ENCODE data around the gene VPS8.

VPS8 gene

DNA sequence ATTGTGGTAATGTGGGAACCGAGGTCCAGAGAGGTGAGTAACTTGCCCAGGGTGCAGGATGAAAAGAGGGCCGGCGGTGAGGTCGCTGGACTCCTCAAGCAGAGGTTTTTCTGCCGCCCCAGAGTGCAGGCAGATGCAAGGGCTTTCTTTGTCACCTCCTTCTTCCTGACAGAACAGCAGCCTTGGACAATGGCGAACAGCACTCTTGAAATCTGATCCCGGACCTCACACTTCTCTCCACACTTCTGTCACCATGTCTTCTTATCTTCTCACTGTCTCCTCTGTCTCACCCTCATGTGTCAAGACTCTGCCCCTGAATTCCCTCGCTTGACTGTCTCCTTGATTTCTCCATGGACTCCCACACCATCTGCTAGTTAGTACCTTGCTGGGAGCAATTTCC, 15.4 kb upstream of the VPS8 start:
- DNase-seq (ENCODE audit: low read depth) = no peak
- TF ChIP-seq CTCF (IDR thresholded peaks at IDR 0.05; ENCODE audit: control insufficient read depth, extremely low read depth, insufficient read depth) = no peak
- no peak overlapping the region for H3K4me3 ChIP-seq (ENCODE audit: low read depth, low read length)

- no peak for TF ChIP-seq CTCF (IDR thresholded peaks at IDR 0.05; ENCODE audit: control insufficient read depth, extremely low read depth, insufficient read depth)
- H3K4me3 ChIP-seq (ENCODE audit: low read depth, low read length) = no peak overlapping the region
- no peak for DNase-seq (ENCODE audit: low read depth)
Measured at GRCh38 chr3:184796954-184797353, 15.0 kb upstream of the VPS8 start.

DNA sequence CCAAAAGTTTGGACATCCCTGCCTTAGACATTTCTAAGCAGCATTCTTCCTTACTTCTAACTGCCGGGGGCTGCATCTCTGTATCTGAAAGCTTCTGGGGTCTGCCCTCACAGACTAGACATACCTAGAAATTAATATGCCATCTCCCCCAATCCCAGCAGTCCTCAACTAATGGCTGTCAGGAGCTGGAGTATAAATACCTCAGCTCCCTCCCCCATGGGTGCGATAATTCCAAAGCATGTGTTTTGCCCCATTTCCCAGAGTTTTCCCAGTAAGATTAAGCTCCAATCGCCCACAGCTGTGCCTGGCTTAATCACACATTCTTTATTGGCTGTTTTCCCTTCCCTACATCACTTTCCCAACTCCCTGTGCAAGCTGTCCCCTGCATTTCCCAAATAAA, 13.8 kb upstream of the VPS8 start:
- DNase-seq (ENCODE audit: low read depth) = no peak
- no peak overlapping the region for H3K4me3 ChIP-seq (ENCODE audit: low read depth, low read length)
- no peak for TF ChIP-seq CTCF (IDR thresholded peaks at IDR 0.05; ENCODE audit: control insufficient read depth, extremely low read depth, insufficient read depth)

DNA sequence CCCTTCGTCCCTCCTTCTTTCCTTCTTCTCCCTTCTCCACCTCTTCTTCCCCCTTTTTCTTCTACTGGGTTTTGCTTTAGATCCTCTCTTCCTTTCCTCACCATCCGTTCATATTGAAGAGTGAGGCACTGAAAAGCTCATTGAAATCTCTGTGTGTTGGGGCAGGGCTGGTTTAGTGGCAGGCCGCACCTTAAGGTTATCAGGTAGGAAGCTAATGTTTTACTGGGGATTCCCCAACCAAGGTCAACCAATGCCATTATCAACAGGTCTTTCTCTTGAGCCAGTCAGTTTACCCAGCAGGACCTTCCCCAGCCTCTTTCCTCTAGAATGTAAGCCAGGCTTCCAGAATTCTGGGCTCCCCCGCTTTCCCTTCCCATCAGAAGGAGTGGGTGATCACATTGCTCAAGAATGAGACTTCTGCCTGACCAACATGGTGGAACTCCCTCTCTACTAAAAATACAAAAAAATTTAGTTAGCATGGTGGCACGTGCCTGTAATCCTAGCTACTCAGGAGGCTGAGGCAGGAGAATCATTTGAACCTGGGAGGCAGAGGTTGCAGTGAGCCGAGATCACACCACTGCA, 11.5 kb upstream of the VPS8 start:
- H3K4me3 ChIP-seq (ENCODE audit: low read depth, low read length) = no peak overlapping the region
- no peak for DNase-seq (ENCODE audit: low read depth)
- no peak for TF ChIP-seq CTCF (IDR thresholded peaks at IDR 0.05; ENCODE audit: control insufficient read depth, extremely low read depth, insufficient read depth)

GRCh38 chr3:184801241-184801785, 10.7 kb upstream of the VPS8 start:
- no peak overlapping the region for H3K4me3 ChIP-seq (ENCODE audit: low read depth, low read length)
- no peak for TF ChIP-seq CTCF (IDR thresholded peaks at IDR 0.05; ENCODE audit: control insufficient read depth, extremely low read depth, insufficient read depth)
- no peak for DNase-seq (ENCODE audit: low read depth)

DNA sequence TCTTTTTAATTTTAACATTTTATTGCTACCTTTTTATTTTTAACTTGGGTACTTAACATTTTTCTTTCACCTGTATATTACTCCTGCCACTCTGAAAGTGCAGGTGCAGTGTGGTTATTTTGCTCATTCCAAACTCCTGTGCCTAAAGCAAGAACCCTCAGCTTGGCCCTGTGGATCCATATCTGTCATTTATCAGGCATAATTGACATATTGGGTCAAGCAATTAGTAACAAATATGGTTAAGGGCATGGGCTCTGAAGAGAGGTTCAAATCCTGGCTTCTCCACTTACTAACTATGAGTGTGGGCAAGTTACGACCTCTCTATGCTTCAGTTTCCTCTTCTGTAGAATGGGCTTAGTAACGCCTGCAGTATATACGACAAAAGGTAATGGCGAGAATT, 9.8 kb upstream of the VPS8 start:
- no peak overlapping the region for H3K4me3 ChIP-seq (ENCODE audit: low read depth, low read length)
- DNase-seq (ENCODE audit: low read depth) = no peak
- no peak for TF ChIP-seq CTCF (IDR thresholded peaks at IDR 0.05; ENCODE audit: control insufficient read depth, extremely low read depth, insufficient read depth)

DNA sequence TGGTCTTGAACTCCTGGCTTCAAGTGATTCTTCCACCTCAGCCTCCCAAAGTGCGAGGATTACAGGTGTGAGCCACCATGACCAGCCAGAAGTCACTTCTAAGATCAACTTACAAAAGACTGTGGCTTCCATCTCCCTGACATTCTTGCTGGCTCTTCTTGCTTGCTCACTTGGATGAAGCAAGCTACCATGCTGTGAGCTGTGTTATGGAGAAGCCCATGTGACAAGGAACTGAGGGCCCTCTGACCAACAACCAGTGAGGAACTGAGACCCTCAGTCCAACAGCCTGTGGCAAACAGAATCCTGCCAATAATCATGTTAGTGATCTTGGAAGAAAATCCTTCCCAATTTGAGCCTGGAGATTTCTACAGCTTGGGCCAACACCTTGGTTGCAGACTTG, 7.2 kb upstream of the VPS8 start:
- TF ChIP-seq CTCF (IDR thresholded peaks at IDR 0.05; ENCODE audit: control insufficient read depth, extremely low read depth, insufficient read depth) = no peak
- no peak for DNase-seq (ENCODE audit: low read depth)
- H3K4me3 ChIP-seq (ENCODE audit: low read depth, low read length) = no peak overlapping the region
